Neural progenitor cell (in vitro differentiated cells): ENCODE results near the gene POLDIP2.

ENCODE experiments used
- EZH2 ChIP-seq: fragments of 200-600 bp; sonication (generic); IDR thresholded peaks from 2 replicates; pipeline ENCODE4 v1.6.1; 2017; ENCODE audit warnings: antibody characterized with exemption, mild to moderate bottlenecking, moderate library complexity
- EZH2phosphoT487 ChIP-seq: fragments of 200-600 bp; sonication (generic); IDR thresholded peaks from 2 replicates; pipeline ENCODE4 v1.6.1; 2017; ENCODE audit warnings: antibody characterized with exemption

- no peak for TF ChIP-seq EZH2
- TF ChIP-seq EZH2phosphoT487, result no peak
Measured at GRCh38 chr17:28315846-28316705, 41.3 kb downstream of the POLDIP2 start.
